Sigmoid colon (tissue), 4 donors: ENCODE measurements around the gene ZNF280A.
"Not testable (repeated sequence)": the region's sequence is repeated elsewhere in the genome, so short reads cannot be mapped to it uniquely, and the experiment has no call there.

Experiments
- EP300 ChIP-seq, 4 donors: sonication (generic); formaldehyde crosslinking; IDR thresholded peaks; one replicate each; pipeline ENCODE4 v1.6.1; 2017; ENCODE audit warnings: antibody characterized with exemption in 4 of 4
- POLR2A ChIP-seq, 2 donors: fragments of 450-650 bp; IDR thresholded peaks; one replicate each; pipeline ENCODE4 v1.6.1; 2016; ENCODE audit warnings: antibody characterized with exemption in 2 of 2, mild to moderate bottlenecking in 2 of 2, moderate library complexity in 2 of 2
- POLR2AphosphoS5 ChIP-seq, 4 donors: sonication (generic); formaldehyde crosslinking; IDR thresholded peaks; one replicate each; pipeline ENCODE4 v1.6.1; 2017; ENCODE audit warnings: antibody characterized with exemption in 4 of 4
- TF ChIP-seq, protein P1 (sequence below), 4 experiments: fragments of 450-650 bp in 3 of 4; fragments of 200-600 bp in 1 of 4; IDR thresholded peaks; one replicate each; pipeline ENCODE4 v1.5.1; 2016 to 2019; ENCODE audit warnings: antibody characterized with exemption in 4 of 4, mild to moderate bottlenecking in 3 of 4, moderate library complexity in 2 of 4

DNA sequence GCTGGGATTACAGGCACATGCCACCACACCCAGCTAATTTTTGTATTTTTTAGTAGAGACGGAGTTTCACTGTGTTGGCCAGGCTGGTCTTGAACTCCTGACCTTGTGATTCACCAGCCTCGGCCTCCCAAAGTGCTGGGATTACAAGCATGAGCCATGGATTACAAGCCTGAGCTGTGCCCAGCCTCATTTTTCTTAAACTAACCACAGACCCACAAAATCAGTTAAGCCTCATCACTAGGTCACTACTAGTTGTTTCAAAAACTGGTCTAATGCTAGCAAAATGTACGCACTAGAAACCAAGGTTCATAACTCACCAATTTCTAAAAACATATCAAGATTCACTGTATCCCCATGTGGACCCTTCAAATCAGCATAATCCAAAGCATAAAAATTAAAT is 28.5 kb downstream of the ZNF280A start:
- TF ChIP-seq, protein P1, sequence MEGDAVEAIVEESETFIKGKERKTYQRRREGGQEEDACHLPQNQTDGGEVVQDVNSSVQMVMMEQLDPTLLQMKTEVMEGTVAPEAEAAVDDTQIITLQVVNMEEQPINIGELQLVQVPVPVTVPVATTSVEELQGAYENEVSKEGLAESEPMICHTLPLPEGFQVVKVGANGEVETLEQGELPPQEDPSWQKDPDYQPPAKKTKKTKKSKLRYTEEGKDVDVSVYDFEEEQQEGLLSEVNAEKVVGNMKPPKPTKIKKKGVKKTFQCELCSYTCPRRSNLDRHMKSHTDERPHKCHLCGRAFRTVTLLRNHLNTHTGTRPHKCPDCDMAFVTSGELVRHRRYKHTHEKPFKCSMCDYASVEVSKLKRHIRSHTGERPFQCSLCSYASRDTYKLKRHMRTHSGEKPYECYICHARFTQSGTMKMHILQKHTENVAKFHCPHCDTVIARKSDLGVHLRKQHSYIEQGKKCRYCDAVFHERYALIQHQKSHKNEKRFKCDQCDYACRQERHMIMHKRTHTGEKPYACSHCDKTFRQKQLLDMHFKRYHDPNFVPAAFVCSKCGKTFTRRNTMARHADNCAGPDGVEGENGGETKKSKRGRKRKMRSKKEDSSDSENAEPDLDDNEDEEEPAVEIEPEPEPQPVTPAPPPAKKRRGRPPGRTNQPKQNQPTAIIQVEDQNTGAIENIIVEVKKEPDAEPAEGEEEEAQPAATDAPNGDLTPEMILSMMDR (IDR thresholded peaks at IDR 0.05), result not testable (repeated sequence)
- TF ChIP-seq EP300, POLR2A, POLR2AphosphoS5 (IDR thresholded peaks at IDR 0.05): not testable (repeated sequence)
